ENCODE data around the gene SELPLG. TPM values are rescaled to one million over a fixed set of nuclear protein-coding genes. Genes with fewer than 3 reads are reported as not detected.

SELPLG gene
- polyA plus RNA-seq, 1 donor from 2014 or later: 0.62 TPM

DNA sequence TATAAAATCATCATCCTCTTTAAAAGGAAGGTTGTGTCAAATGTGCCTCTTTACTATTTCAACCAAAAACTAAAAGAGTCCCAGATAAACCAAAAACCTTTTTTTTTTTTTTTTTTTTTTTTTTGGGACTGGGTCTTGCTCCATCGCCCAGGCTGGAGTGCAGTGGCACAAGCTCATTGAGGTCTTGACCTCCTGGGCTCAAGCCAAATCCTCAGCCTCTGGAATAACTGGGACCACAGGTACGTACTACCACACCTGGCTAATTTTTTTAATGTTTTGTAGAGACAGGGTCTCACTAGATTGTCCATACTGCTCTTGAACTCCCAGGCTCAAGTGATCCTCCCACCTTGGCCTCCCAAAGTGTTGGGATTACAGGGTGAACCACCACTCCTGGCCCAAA is 16.4 kb upstream of the SELPLG start:
- TF ChIP-seq SMC3 (conservative IDR thresholded peaks at IDR 0.05; ENCODE audit: poor library complexity): no peak
- no peak for TF ChIP-seq MXI1 (conservative IDR thresholded peaks at IDR 0.05; ENCODE audit: poor library complexity, severe bottlenecking)
- no peak for TF ChIP-seq EP300 (conservative IDR thresholded peaks at IDR 0.05; ENCODE audit: poor library complexity, severe bottlenecking)
- TF ChIP-seq, protein P1, sequence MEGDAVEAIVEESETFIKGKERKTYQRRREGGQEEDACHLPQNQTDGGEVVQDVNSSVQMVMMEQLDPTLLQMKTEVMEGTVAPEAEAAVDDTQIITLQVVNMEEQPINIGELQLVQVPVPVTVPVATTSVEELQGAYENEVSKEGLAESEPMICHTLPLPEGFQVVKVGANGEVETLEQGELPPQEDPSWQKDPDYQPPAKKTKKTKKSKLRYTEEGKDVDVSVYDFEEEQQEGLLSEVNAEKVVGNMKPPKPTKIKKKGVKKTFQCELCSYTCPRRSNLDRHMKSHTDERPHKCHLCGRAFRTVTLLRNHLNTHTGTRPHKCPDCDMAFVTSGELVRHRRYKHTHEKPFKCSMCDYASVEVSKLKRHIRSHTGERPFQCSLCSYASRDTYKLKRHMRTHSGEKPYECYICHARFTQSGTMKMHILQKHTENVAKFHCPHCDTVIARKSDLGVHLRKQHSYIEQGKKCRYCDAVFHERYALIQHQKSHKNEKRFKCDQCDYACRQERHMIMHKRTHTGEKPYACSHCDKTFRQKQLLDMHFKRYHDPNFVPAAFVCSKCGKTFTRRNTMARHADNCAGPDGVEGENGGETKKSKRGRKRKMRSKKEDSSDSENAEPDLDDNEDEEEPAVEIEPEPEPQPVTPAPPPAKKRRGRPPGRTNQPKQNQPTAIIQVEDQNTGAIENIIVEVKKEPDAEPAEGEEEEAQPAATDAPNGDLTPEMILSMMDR (IDR thresholded peaks at IDR 0.05; ENCODE audit: poor library complexity, severe bottlenecking): no peak
- TF ChIP-seq TAF1 (IDR thresholded peaks at IDR 0.05; ENCODE audit: low read depth): no peak
- TF ChIP-seq POLR2AphosphoS5 (IDR thresholded peaks at IDR 0.05): no peak
- no peak for TF ChIP-seq RAD21 (conservative IDR thresholded peaks at IDR 0.05)
- TF ChIP-seq EZH2 (IDR thresholded peaks at IDR 0.05; ENCODE audit: borderline replicate concordance, insufficient read depth, low read length, poor library complexity, severe bottlenecking): no peak
- TF ChIP-seq, protein P2, sequence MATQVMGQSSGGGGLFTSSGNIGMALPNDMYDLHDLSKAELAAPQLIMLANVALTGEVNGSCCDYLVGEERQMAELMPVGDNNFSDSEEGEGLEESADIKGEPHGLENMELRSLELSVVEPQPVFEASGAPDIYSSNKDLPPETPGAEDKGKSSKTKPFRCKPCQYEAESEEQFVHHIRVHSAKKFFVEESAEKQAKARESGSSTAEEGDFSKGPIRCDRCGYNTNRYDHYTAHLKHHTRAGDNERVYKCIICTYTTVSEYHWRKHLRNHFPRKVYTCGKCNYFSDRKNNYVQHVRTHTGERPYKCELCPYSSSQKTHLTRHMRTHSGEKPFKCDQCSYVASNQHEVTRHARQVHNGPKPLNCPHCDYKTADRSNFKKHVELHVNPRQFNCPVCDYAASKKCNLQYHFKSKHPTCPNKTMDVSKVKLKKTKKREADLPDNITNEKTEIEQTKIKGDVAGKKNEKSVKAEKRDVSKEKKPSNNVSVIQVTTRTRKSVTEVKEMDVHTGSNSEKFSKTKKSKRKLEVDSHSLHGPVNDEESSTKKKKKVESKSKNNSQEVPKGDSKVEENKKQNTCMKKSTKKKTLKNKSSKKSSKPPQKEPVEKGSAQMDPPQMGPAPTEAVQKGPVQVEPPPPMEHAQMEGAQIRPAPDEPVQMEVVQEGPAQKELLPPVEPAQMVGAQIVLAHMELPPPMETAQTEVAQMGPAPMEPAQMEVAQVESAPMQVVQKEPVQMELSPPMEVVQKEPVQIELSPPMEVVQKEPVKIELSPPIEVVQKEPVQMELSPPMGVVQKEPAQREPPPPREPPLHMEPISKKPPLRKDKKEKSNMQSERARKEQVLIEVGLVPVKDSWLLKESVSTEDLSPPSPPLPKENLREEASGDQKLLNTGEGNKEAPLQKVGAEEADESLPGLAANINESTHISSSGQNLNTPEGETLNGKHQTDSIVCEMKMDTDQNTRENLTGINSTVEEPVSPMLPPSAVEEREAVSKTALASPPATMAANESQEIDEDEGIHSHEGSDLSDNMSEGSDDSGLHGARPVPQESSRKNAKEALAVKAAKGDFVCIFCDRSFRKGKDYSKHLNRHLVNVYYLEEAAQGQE (IDR thresholded peaks at IDR 0.05; ENCODE audit: borderline replicate concordance): no peak
- no peak overlapping the region for H3K9ac ChIP-seq (ENCODE audit: low read length)
- H3K27me3 ChIP-seq (ENCODE audit: insufficient read depth, low read depth, low read length): no peaks in the 10 kb centered on the region
- H2AFZ ChIP-seq (ENCODE audit: low read depth, low read length): no peak overlapping the region
- H3K4me3 ChIP-seq (ENCODE audit: low read length): no peak overlapping the region
- no peaks in the 10 kb centered on the region for H3F3A ChIP-seq (ENCODE audit: insufficient read depth, low read length, poor library complexity, severe bottlenecking)
- no peaks in the 10 kb centered on the region for H3K9me3 ChIP-seq (ENCODE audit: low read length)
- H3K36me3 ChIP-seq (ENCODE audit: insufficient read depth, low read length): peaks cover 12% of the 10 kb centered on the region
- H3K9me2 ChIP-seq (ENCODE audit: insufficient read depth, low read length): no peaks in the 10 kb centered on the region
- H3K79me2 ChIP-seq (replicated peaks; ENCODE audit: insufficient read depth, low read length): no peaks in the 10 kb centered on the region
- no peak overlapping the region for H3K4me2 ChIP-seq (ENCODE audit: low read length)
- H4K20me1 ChIP-seq (ENCODE audit: insufficient read depth): no peaks in the 10 kb centered on the region
- no peak overlapping the region for H3K27ac ChIP-seq (ENCODE audit: low read length)

DNA sequence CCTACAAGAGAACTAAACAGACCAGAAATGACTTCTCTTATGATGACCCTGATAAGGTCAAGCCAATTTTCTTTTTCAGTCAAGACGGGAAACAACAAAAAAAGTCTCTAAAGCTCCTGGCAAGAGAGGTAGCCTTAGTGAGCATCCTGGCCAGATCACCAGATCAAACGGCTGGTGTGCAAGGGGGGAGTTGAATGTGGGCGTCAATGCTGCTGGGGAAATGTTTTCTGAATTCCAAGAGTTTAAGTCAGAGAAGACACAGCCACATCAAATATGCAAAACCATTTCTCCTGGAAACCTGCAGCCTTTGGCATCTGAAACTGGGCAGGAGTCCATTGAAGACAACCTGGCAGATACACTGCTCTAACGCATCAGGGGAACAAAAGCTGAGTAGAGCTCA is 16.0 kb upstream of the SELPLG start:
- Histone ChIP-seq H3K9me2 (ENCODE audit: insufficient read depth, low read length) (no peaks in the 10 kb centered on the region), H2AFZ (ENCODE audit: low read depth, low read length) (no peak overlapping the region), H3K36me3 (ENCODE audit: insufficient read depth, low read length) (peaks cover 12% of the 10 kb centered on the region), H4K20me1 (ENCODE audit: insufficient read depth) (no peaks in the 10 kb centered on the region), H3K4me3 (ENCODE audit: low read length) (no peak overlapping the region), H3K27me3 (ENCODE audit: insufficient read depth, low read depth, low read length) (no peaks in the 10 kb centered on the region), H3K4me2 (ENCODE audit: low read length) (no peak overlapping the region), H3F3A (ENCODE audit: insufficient read depth, low read length, poor library complexity, severe bottlenecking) (no peaks in the 10 kb centered on the region), H3K9me3 (ENCODE audit: low read length) (no peaks in the 10 kb centered on the region), H3K79me2 (replicated peaks; ENCODE audit: insufficient read depth, low read length) (no peaks in the 10 kb centered on the region), H3K27ac (ENCODE audit: low read length) (no peak overlapping the region), H3K9ac (ENCODE audit: low read length) (no peak overlapping the region)
- TF ChIP-seq, protein P2 (IDR thresholded peaks at IDR 0.05; ENCODE audit: borderline replicate concordance): no peak
- TF ChIP-seq SMC3 (conservative IDR thresholded peaks at IDR 0.05; ENCODE audit: poor library complexity) (no peak), EZH2 (IDR thresholded peaks at IDR 0.05; ENCODE audit: borderline replicate concordance, insufficient read depth, low read length, poor library complexity, severe bottlenecking) (no peak), TAF1 (IDR thresholded peaks at IDR 0.05; ENCODE audit: low read depth) (no peak), MXI1 (conservative IDR thresholded peaks at IDR 0.05; ENCODE audit: poor library complexity, severe bottlenecking) (no peak), POLR2AphosphoS5 (IDR thresholded peaks at IDR 0.05) (no peak)
